Fibroblast of skin of scalp (primary cell): Measurements from ENCODE around the gene SMTNL2.
A peak's percentile ranks its signal among the peaks of the same experiment; 100 is the strongest.
"Not testable (repeated sequence)": the region's sequence is repeated elsewhere in the genome, so short reads cannot be mapped to it uniquely, and the experiment has no call there.

ENCODE experiments used
- DNase-seq: peaks from one replicate; pipeline ENCODE4 v3.0.0-alpha.2; 2013

The SMTNL2 gene

GRCh38 chr17:4587195-4587594 is 2.9 kb downstream of the SMTNL2 start:
- DNase-seq: no peak

- no peak for DNase-seq
Observed at GRCh38 chr17:4587803-4588202, 3.5 kb downstream of the SMTNL2 start.

- no peak for DNase-seq
Observed at GRCh38 chr17:4588391-4588790, 4.1 kb downstream of the SMTNL2 start.

GRCh38 chr17:4588898-4589625 is 4.7 kb downstream of the SMTNL2 start:
- DNase-seq: no peak

GRCh38 chr17:4590042-4590441 is 5.7 kb downstream of the SMTNL2 start:
- not testable (repeated sequence) for DNase-seq

GRCh38 chr17:4590981-4591453 is 6.7 kb downstream of the SMTNL2 start:
- no peak for DNase-seq

GRCh38 chr17:4591529-4591928 is 7.2 kb downstream of the SMTNL2 start:
- no peak for DNase-seq

GRCh38 chr17:4592240-4593005 is 8.1 kb downstream of the SMTNL2 start:
- no peak for DNase-seq

- DNase-seq: no peak
Observed at GRCh38 chr17:4593021-4593421, 8.7 kb downstream of the SMTNL2 start.

- DNase-seq: no peak
Observed at GRCh38 chr17:4594406-4594805, 10.1 kb downstream of the SMTNL2 start.

- DNase-seq: no peak
Observed at GRCh38 chr17:4594931-4595684, 10.8 kb downstream of the SMTNL2 start.

- not testable (repeated sequence) for DNase-seq
Observed at GRCh38 chr17:4595685-4596342, 11.5 kb downstream of the SMTNL2 start.

- no peak for DNase-seq
Observed at GRCh38 chr17:4596636-4597380, 12.5 kb downstream of the SMTNL2 start.

GRCh38 chr17:4597975-4598374 is 13.6 kb downstream of the SMTNL2 start:
- DNase-seq: no peak

GRCh38 chr17:4598776-4599504 is 14.6 kb downstream of the SMTNL2 start:
- peak; percentile 33 for DNase-seq

GRCh38 chr17:4599505-4600281 is 15.4 kb downstream of the SMTNL2 start:
- peak; percentile 43 for DNase-seq

- DNase-seq: no peak
Observed at GRCh38 chr17:4600563-4600962, 16.2 kb downstream of the SMTNL2 start.

GRCh38 chr17:4601326-4601725 is 17.0 kb downstream of the SMTNL2 start:
- no peak for DNase-seq

GRCh38 chr17:4602041-4602440 is 17.7 kb downstream of the SMTNL2 start:
- DNase-seq: no peak

- peak; percentile 76 for DNase-seq
Observed at GRCh38 chr17:4604111-4604644, 19.8 kb downstream of the SMTNL2 start.
